HepG2 (cell line): ENCODE measurements around the gene LCE1C. TPM values are rescaled to one million over a fixed set of nuclear protein-coding genes. Genes with fewer than 3 reads are reported as not detected.

ENCODE experiments used
- ATAC-seq: fragments of 200-7000 bp; cut with Tn5 transposase; 3 replicates; pipeline ENCODE4 v1.9.1; 2020; ENCODE audit warnings: mild to moderate bottlenecking, moderate library complexity
- BruUV-seq: library from RNA; stranded (reverse); fragments of 400-500 nt; replicated peaks from 2 replicates; lab custom pipeline; 2021; lab: Mats Ljungman, UMichigan
- CTCF ChIA-PET: fragments of 300-600 bp; formaldehyde crosslinking; extraction: SDS; loops from one replicate; lab custom pipeline; 2021; ENCODE audit warnings: low total read pairs, inconsistent platforms, low intra/inter-chr PET ratio; lab: Yijun Ruan, JAX
- POLR2A ChIA-PET: fragments of 350-600 bp; sonication (Branson Sonifier 250); formaldehyde crosslinking; loops from one replicate; lab custom pipeline; 2020; ENCODE audit warnings: antibody characterized with exemption, inconsistent platforms; lab: Yijun Ruan, JAX
- DNase-seq: peaks from one replicate; pipeline ENCODE4 v3.0.0-alpha.2; 2015; ENCODE audit warnings: low spot score
- FAIRE-seq: peaks from 3 replicates; lab custom pipeline; 2011; peaks lifted over from hg19 to GRCh38; lab: Jason Lieb, UNC
- H2AFZ ChIP-seq: one replicate; pipeline ENCODE4 v1.6.1; 2011; ENCODE audit warnings: low read length, inconsistent platforms
- H3K27ac ChIP-seq: fragments of 300-600 bp; 3 replicates; pipeline ENCODE4 v1.8.0; 2011; ENCODE audit warnings: mixed run types, mild to moderate bottlenecking, mixed read lengths, low read length, inconsistent platforms; ENCODE audit not compliant: insufficient read depth; ENCODE audit errors: extremely low read length
- H3K27me3 ChIP-seq, 2 experiments: fragments of 200-600 bp in 1 of 2; 2 replicates in 1 of 2; 3 replicates in 1 of 2; pipeline versions ENCODE4 v1.6.0 to v1.8.0; 2011; ENCODE audit warnings: low read length in 2 of 2, mild to moderate bottlenecking in 2 of 2, moderate library complexity in 2 of 2, inconsistent platforms in 1 of 2; ENCODE audit not compliant: insufficient read depth in 2 of 2, control insufficient read depth in 1 of 2
- H3K36me3 ChIP-seq, 2 experiments: fragments of 200-600 bp in 1 of 2; replicated peaks in 1 of 2; 2 replicates in 1 of 2; 3 replicates in 1 of 2; pipeline versions ENCODE4 v1.5.1 to v1.8.0; 2011; ENCODE audit warnings: low read length in 2 of 2, inconsistent platforms in 1 of 2; ENCODE audit not compliant: insufficient read depth in 2 of 2, control insufficient read depth in 1 of 2
- H3K4me1 ChIP-seq: 2 replicates; pipeline ENCODE4 v1.5.1; 2012; ENCODE audit warnings: low read length, inconsistent platforms; ENCODE audit not compliant: insufficient read depth
- H3K4me2 ChIP-seq: 2 replicates; pipeline ENCODE4 v1.6.0; 2011; ENCODE audit warnings: low read depth, low read length, inconsistent platforms
- H3K4me3 ChIP-seq, 3 experiments: fragments of 200-600 bp in 1 of 3; sonication (generic), shearing (Covaris generic) in 1 of 3; replicated peaks in 1 of 3; 2 replicates each; pipeline ENCODE4 v1.5.1; 2011 to 2016; ENCODE audit warnings: low read length in 3 of 3, inconsistent platforms in 2 of 3, low read depth in 2 of 3, mild to moderate bottlenecking in 2 of 3, control low read depth in 1 of 3, mixed read lengths in 1 of 3; ENCODE audit not compliant: insufficient read depth in 1 of 3
- H3K79me2 ChIP-seq: one replicate; pipeline ENCODE4 v1.6.1; 2011; ENCODE audit warnings: low read length, inconsistent platforms; ENCODE audit not compliant: insufficient read depth
- H3K9ac ChIP-seq: 2 replicates; pipeline ENCODE4 v1.6.0; 2011; ENCODE audit warnings: mild to moderate bottlenecking, low read depth, low read length, inconsistent platforms; ENCODE audit not compliant: insufficient read depth
- H3K9me3 ChIP-seq: 2 replicates; pipeline ENCODE4 v1.5.1; 2012; ENCODE audit warnings: mild to moderate bottlenecking, low read length
- H4K20me1 ChIP-seq: 2 replicates; pipeline ENCODE4 v1.6.0; 2011; ENCODE audit warnings: inconsistent platforms, mild to moderate bottlenecking, low read length, moderate library complexity; ENCODE audit not compliant: insufficient read depth
- GABPA ChIP-seq, 2 experiments: IDR thresholded peaks; 2 replicates each; pipeline ENCODE4 v1.6.1; 2011 to 2016; ENCODE audit warnings: low read depth in 2 of 2, low read length in 1 of 2, missing biosample characterization in 1 of 2, missing genetic modification characterization in 1 of 2
- GMEB1 ChIP-seq: sonication (generic); formaldehyde crosslinking; IDR thresholded peaks from 2 replicates; pipeline ENCODE4 v1.5.1; 2020; ENCODE audit warnings: missing genetic modification reagents, mild to moderate bottlenecking, borderline replicate concordance
- KLF15 ChIP-seq: sonication (generic); formaldehyde crosslinking; IDR thresholded peaks from 2 replicates; pipeline ENCODE4 v1.8.1; 2023; ENCODE audit warnings: borderline replicate concordance, mild to moderate bottlenecking, inconsistent platforms, missing genetic modification reagents, mixed read lengths
- PHF21A ChIP-seq: sonication (generic); formaldehyde crosslinking; IDR thresholded peaks from 2 replicates; pipeline ENCODE4 v1.5.0; 2020; ENCODE audit warnings: mild to moderate bottlenecking, missing genetic modification reagents
- POGZ ChIP-seq: sonication (generic); formaldehyde crosslinking; IDR thresholded peaks from 2 replicates; pipeline ENCODE4 v1.4.0; 2020; ENCODE audit warnings: mild to moderate bottlenecking, missing genetic modification reagents
- RARA ChIP-seq: IDR thresholded peaks from 2 replicates; pipeline ENCODE4 v1.6.1; 2016; ENCODE audit warnings: missing genetic modification reagents, missing compliant biosample characterization
- RFX5 ChIP-seq: IDR thresholded peaks from 2 replicates; pipeline ENCODE4 v1.6.1; 2011; ENCODE audit warnings: low read depth, low read length, improper control_type of control experiment
- ZBTB4 ChIP-seq: sonication (generic); formaldehyde crosslinking; IDR thresholded peaks from 2 replicates; pipeline ENCODE4 v1.4.0; 2020; ENCODE audit warnings: missing genetic modification reagents, mild to moderate bottlenecking, borderline replicate concordance
- ZNF136 ChIP-seq: sonication (generic); formaldehyde crosslinking; IDR thresholded peaks from 2 replicates; pipeline ENCODE4 v1.8.1; 2022; ENCODE audit warnings: low read depth, mild to moderate bottlenecking, moderate library complexity, missing genetic modification reagents
- ZNF563 ChIP-seq: sonication (generic); formaldehyde crosslinking; IDR thresholded peaks from 2 replicates; pipeline ENCODE4 v1.8.0; 2022; ENCODE audit warnings: mild to moderate bottlenecking, moderate library complexity, missing genetic modification reagents
- ZNF850 ChIP-seq: sonication (generic); formaldehyde crosslinking; conservative IDR thresholded peaks from 2 replicates; pipeline ENCODE4 v1.9.0; 2021; ENCODE audit warnings: mild to moderate bottlenecking, missing genetic modification reagents
- WGBS: methylation state at CpG from one replicate; pipeline ENCODE4 v1.1.6; 2017; ENCODE audit warnings: low lambda C conversion rate; 5-methylcytosine and 5-hydroxymethylcytosine counted together
- in situ Hi-C: cut with HindIII; loops from 2 replicates; pipeline ENCODE4 v1.10.0; 2017; ENCODE audit warnings: low pct_unique_long_range_greater_than_20kb; ENCODE audit not compliant: extremely low pct_ligation_motif_present
- intact Hi-C: fragments of 100-400 bp; cut with micrococcal nuclease; formaldehyde crosslinking; loops from one replicate; pipeline ENCODE4 v1.10.0; 2022; ENCODE audit not compliant: unreplicated experiment
- polyA plus RNA-seq, 8 experiments: library from polyadenylated mRNA; depleted of rRNA in 3 of 8; stranded (reverse) in 7 of 8; unstranded in 1 of 8; fragments of >200 nt; fragmentation: Illumina TruSeq in 4 of 8; extraction: Trizol in 4 of 8; gene quantifications; 2 replicates each; pipeline versions ENCODE4 v1.2.1 to v1.2.3, GENCODE V29; 2011 to 2016; ENCODE audit warnings: low read depth in 4 of 8, missing spikeins in 1 of 8, mixed read lengths in 1 of 8; ENCODE audit not compliant: insufficient read depth in 1 of 8
- total RNA-seq, 5 experiments: library from RNA; depleted of rRNA; stranded (reverse); fragments of >200 nt; fragmentation: Illumina TruSeq; extraction: Trizol; gene quantifications; 2 replicates each; pipeline ENCODE4 v1.2.3, GENCODE V29; 2016; ENCODE audit warnings: low read depth in 1 of 5

LCE1C gene
- total and polyA plus RNA-seq, 2 of the 13 experiments (the other 11 are each of a cell fraction or from before 2014, with no cell fraction given): not detected

GRCh38 chr1:152855661-152856060 lies 49.2 kb upstream of the LCE1C start:
- Histone ChIP-seq H3K9ac (no peak overlapping the region), H3K27me3 (no peaks in the 10 kb centered on the region), H2AFZ (no peak overlapping the region), H3K9me3 (no peaks in the 10 kb centered on the region), H4K20me1 (no peaks in the 10 kb centered on the region), H3K4me2 (no peak overlapping the region), H3K36me3 (no peaks in the 10 kb centered on the region), H3K4me3 (no peak overlapping the region), H3K79me2 (no peaks in the 10 kb centered on the region), H3K4me1 (no peaks in the 10 kb centered on the region)
- FAIRE-seq (no peak), DNase-seq (no peak), ATAC-seq (no peak)
- in situ Hi-C loops: no loop called here
- BruUV-seq: no TSS peak
- ChIA-PET CTCF (no interaction called here), POLR2A (no interaction called here)
- intact Hi-C loops: no loop called here
- WGBS: 0% methylated on average over 2 of the region's 2 CpGs
- TF ChIP-seq ZNF563 (CRISPR knock-in tag) (no peak), GABPA (IDR thresholded peaks at IDR 0.05; ENCODE audit: low read depth, low read length) (no peak), GABPA (CRISPR knock-in tag; IDR thresholded peaks at IDR 0.05; ENCODE audit: low read depth) (no peak), KLF15 (CRISPR knock-in tag) (no peak), PHF21A (CRISPR knock-in tag) (no peak), ZNF136 (CRISPR knock-in tag) (no peak), RARA (no peak)
- TF ChIP-seq, all 625 proteins: peak for 0
- no peak overlapping the region for H3K27ac ChIP-seq

- ChIA-PET POLR2A (no interaction called here), CTCF (no interaction called here)
- H3K9me3 ChIP-seq: no peaks in the 10 kb centered on the region
- no peaks in the 10 kb centered on the region for H4K20me1 ChIP-seq
- BruUV-seq: no TSS peak
- intact Hi-C loops (no loop called here), in situ Hi-C loops (no loop called here)
- no peak within 1 kb of the TSS for H3K4me3 ChIP-seq
- ATAC-seq: no peak
- no peak for DNase-seq
- TF ChIP-seq ZNF850: no peak
- no peak for TF ChIP-seq RFX5
- TF ChIP-seq POGZ (CRISPR knock-in tag): no peak
- no peak for TF ChIP-seq GMEB1 (CRISPR knock-in tag)
- TF ChIP-seq ZBTB4 (CRISPR knock-in tag): no peak
- WGBS: 20% methylated on average over 1 of the region's 3 CpGs
- no peaks in the 10 kb centered on the region for H3K36me3 ChIP-seq
- no peaks in the 10 kb centered on the region for H3K79me2 ChIP-seq
- no peak within 1 kb of the TSS for H3K4me2 ChIP-seq
- no peaks in the 10 kb centered on the region; a peak in 1 of 5 replicates for H3K27me3 ChIP-seq
- no peak within 1 kb of the TSS for H3K27ac ChIP-seq
- no peak for FAIRE-seq
- no peaks in the 10 kb centered on the region for H3K4me1 ChIP-seq
- H2AFZ ChIP-seq: no peak within 1 kb of the TSS
- H3K9ac ChIP-seq: no peak within 1 kb of the TSS
Measured at GRCh38 chr1:152842556-152842955, 36.1 kb upstream of the LCE1C start, which contains the start of gene LCE6A. LCE6A (plus strand) TSS chr1:152842856; CDS start chr1:152843521, 665 bp downstream.
